ENCODE data around the gene PKLR. TPM values are rescaled to one million over a fixed set of nuclear protein-coding genes. Genes with fewer than 3 reads are reported as not detected.

PKLR gene
- total and polyA plus RNA-seq, 2 donors (not counting 3 experiments of a cell fraction or from before 2014, with no cell fraction given): not detected

DNA sequence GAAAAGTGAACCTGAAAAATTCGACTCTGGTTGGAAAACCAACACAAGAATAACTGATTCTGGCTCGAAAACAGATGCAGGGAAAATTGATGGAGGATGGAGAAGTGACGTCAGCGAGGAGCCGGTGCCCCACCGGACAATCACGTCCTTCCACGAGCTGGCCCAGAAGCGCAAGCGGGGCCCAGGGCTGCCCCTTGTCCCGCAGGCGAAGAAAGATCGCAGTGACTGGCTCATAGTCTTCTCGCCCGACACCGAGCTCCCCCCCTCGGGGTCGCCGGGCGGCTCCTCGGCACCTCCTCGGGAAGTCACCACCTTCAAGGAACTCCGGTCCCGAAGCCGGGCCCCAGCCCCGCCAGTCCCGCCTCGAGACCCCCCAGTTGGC is 21.3 kb upstream of the PKLR start:
- TF ChIP-seq, protein P1, sequence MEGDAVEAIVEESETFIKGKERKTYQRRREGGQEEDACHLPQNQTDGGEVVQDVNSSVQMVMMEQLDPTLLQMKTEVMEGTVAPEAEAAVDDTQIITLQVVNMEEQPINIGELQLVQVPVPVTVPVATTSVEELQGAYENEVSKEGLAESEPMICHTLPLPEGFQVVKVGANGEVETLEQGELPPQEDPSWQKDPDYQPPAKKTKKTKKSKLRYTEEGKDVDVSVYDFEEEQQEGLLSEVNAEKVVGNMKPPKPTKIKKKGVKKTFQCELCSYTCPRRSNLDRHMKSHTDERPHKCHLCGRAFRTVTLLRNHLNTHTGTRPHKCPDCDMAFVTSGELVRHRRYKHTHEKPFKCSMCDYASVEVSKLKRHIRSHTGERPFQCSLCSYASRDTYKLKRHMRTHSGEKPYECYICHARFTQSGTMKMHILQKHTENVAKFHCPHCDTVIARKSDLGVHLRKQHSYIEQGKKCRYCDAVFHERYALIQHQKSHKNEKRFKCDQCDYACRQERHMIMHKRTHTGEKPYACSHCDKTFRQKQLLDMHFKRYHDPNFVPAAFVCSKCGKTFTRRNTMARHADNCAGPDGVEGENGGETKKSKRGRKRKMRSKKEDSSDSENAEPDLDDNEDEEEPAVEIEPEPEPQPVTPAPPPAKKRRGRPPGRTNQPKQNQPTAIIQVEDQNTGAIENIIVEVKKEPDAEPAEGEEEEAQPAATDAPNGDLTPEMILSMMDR (IDR thresholded peaks at IDR 0.05; ENCODE audit: extremely low read depth in 1 of 2, insufficient read depth in 1 of 2, low read depth in 1 of 2, low read length in 2 of 2): no peak
- TF ChIP-seq POLR2A (IDR thresholded peaks at IDR 0.05; ENCODE audit: low read depth, low read length) (no peak), MYC (IDR thresholded peaks at IDR 0.05; ENCODE audit: low read depth, low read length) (no peak), FOS (IDR thresholded peaks at IDR 0.05; ENCODE audit: borderline replicate concordance, insufficient read depth, low read length) (no peak), JUN (IDR thresholded peaks at IDR 0.05; ENCODE audit: borderline replicate concordance, insufficient read depth, insufficient read length, low read depth) (no peak), POLR2AphosphoS5 (IDR thresholded peaks at IDR 0.05; ENCODE audit: insufficient read depth, low read depth, low read length) (no peak), EZH2 (IDR thresholded peaks at IDR 0.05; ENCODE audit: borderline replicate concordance, low read depth, low read length, severe bottlenecking) (no peak), GATA2 (IDR thresholded peaks at IDR 0.05; ENCODE audit: insufficient read depth, insufficient read length, low read depth, low read length) (no peak)
- TF ChIP-seq, protein P2, sequence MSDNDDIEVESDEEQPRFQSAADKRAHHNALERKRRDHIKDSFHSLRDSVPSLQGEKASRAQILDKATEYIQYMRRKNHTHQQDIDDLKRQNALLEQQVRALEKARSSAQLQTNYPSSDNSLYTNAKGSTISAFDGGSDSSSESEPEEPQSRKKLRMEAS (IDR thresholded peaks at IDR 0.05; ENCODE audit: insufficient read depth, insufficient read length): no peak

More for the DNA sequence above, 21.3 kb upstream of the PKLR start:
- H3K9me1 ChIP-seq (replicated peaks; ENCODE audit: control insufficient read depth, extremely low read depth, insufficient read depth, low read length): no peaks in the 10 kb centered on the region
- H2AFZ ChIP-seq (ENCODE audit: low read depth, low read length): no peak overlapping the region
- BruUV-seq (replicated peaks): no TSS peak
- no peaks in the 10 kb centered on the region for H4K20me1 ChIP-seq (replicated peaks; ENCODE audit: control insufficient read depth, extremely low read depth, insufficient read depth, low read length)
- intact Hi-C loops (cut with micrococcal nuclease) (loop anchor here (5.0 kb wide), 1 partner anchor 325 kb away; no protein-coding TSS in a partner anchor), dilution Hi-C loops (cut with MboI; ENCODE audit: extremely low pct_ligation_motif_present, low sequenced_read_pairs) (no loop called here)
- H3K79me2 ChIP-seq (ENCODE audit: control insufficient read depth, insufficient read depth, low read length): no peaks in the 10 kb centered on the region
- peaks cover 41% of the 10 kb centered on the region for H3K4me1 ChIP-seq (ENCODE audit: control insufficient read depth, extremely low read depth, insufficient read depth, low read length)
- ChIA-PET POLR2A (interaction anchor here (1.4 to 2.6 kb wide), 2 partner anchors 50 to 72 kb away, joined by 8 to 12 read pairs; partner anchors contain the start of gene CLK2), CTCF (interaction anchor here (1.1 to 7.2 kb wide), 8 partner anchors 15 to 116 kb away, joined by 3 to 115 read pairs (median 6); partner anchors contain the start of genes CLK2 and FDPS)
- peak overlapping the region in 2 of 3 experiments; percentile 18 to 76 for H3K4me3 ChIP-seq (replicated peaks in 1 of 3; ENCODE audit: insufficient read depth in 1 of 3, low read depth in 1 of 3, low read length in 3 of 3)
- peak overlapping the region; percentile 48 for H3K4me2 ChIP-seq (ENCODE audit: insufficient read depth, low read length)
- peaks cover 13 to 24% of the 10 kb centered on the region in 2 experiments for H3K36me3 ChIP-seq (ENCODE audit: control insufficient read depth in 2 of 2, extremely low read depth in 1 of 2, insufficient read depth in 2 of 2, low read length in 2 of 2)
- DNase-seq (ENCODE audit: low read depth, low spot score) (peak; percentile 57), FAIRE-seq (peak; percentile 42)
- H3K9me3 ChIP-seq (replicated peaks; ENCODE audit: control insufficient read depth, insufficient read depth, low read length): no peaks in the 10 kb centered on the region
- H3K27me3 ChIP-seq (ENCODE audit: control insufficient read depth in 2 of 2, insufficient read depth in 2 of 2, low read length in 2 of 2): no peaks in the 10 kb centered on the region
- peak overlapping the region; percentile 43 for H3K27ac ChIP-seq (ENCODE audit: insufficient read depth, low read depth, low read length)
- H3K9ac ChIP-seq (replicated peaks; ENCODE audit: extremely low read depth, insufficient read depth, low read length): no peak overlapping the region
